SU-DHL-6 (cell line): Measurements from ENCODE around the gene BCL2.

Experiments
- CTCF ChIP-seq: fragments of 200-600 bp; sonication (generic); IDR thresholded peaks from one replicate; pipeline ENCODE4 v1.5.1; 2017; ENCODE audit warnings: antibody characterized with exemption, mild to moderate bottlenecking, low read length, moderate library complexity; ENCODE audit not compliant: insufficient read depth, poor library complexity, severe bottlenecking
- EZH2phosphoT487 ChIP-seq: fragments of 200-600 bp; sonication (generic), shearing (Covaris generic); conservative IDR thresholded peaks from 2 replicates; pipeline ENCODE4 v1.6.1; 2018; ENCODE audit warnings: mild to moderate bottlenecking, antibody characterized with exemption, low read length, moderate library complexity, mixed read lengths

- TF ChIP-seq CTCF (no peak), EZH2phosphoT487 (no peak)
Observed at GRCh38 chr18:63179422-63179821, 140.1 kb downstream of the BCL2 start.
